ENCODE measurements around the gene BIRC6. TPM values are rescaled to one million over a fixed set of nuclear protein-coding genes. Genes with fewer than 3 reads are reported as not detected.

The BIRC6 gene
- total RNA-seq, 1 experiment from 2014 or later = 35.1 TPM

- DNase-seq = no peak
- H3K4me3 ChIP-seq (ENCODE audit: insufficient read depth, low read depth, low read length) = no peak overlapping the region
- H3K27me3 ChIP-seq (ENCODE audit: control insufficient read depth, insufficient read depth, low read length) = no peaks in the 10 kb centered on the region
- H3K36me3 ChIP-seq (replicated peaks; ENCODE audit: control insufficient read depth, insufficient read depth, low read length) = peaks cover 1% of the 10 kb centered on the region
Measured at GRCh38 chr2:32399221-32399620, 42.4 kb downstream of the BIRC6 start.

GRCh38 chr2:32402091-32402490 lies 45.3 kb downstream of the BIRC6 start:
- Histone ChIP-seq H3K36me3 (replicated peaks; ENCODE audit: control insufficient read depth, insufficient read depth, low read length) (peaks cover 1% of the 10 kb centered on the region), H3K27me3 (ENCODE audit: control insufficient read depth, insufficient read depth, low read length) (no peaks in the 10 kb centered on the region), H3K4me3 (ENCODE audit: insufficient read depth, low read depth, low read length) (no peak overlapping the region)
- DNase-seq = no peak

DNA sequence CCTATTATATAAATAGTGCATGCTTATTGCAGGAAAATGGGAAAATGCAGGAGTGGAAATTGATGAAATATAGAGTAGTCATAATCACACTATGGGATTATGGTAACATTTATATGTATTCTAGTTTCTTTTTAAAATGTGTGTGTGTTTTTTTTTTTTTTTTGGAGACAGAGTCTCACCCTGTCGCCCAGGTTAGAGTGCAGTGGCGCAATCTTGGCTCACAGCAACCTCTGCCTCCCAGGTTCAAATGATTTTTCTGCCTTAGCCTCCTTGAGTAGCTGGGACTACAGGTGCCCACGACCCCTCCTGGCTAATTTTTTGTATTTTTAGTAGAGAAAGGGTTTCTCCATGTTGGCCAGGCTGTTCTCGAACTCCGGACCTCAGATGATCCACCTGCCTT lies 47.0 kb downstream of the BIRC6 start:
- no peak for DNase-seq
- H3K27me3 ChIP-seq (ENCODE audit: control insufficient read depth, insufficient read depth, low read length) = no peaks in the 10 kb centered on the region
- H3K36me3 ChIP-seq (replicated peaks; ENCODE audit: control insufficient read depth, insufficient read depth, low read length) = peaks cover 1% of the 10 kb centered on the region
- H3K4me3 ChIP-seq (ENCODE audit: insufficient read depth, low read depth, low read length) = no peak overlapping the region

DNA sequence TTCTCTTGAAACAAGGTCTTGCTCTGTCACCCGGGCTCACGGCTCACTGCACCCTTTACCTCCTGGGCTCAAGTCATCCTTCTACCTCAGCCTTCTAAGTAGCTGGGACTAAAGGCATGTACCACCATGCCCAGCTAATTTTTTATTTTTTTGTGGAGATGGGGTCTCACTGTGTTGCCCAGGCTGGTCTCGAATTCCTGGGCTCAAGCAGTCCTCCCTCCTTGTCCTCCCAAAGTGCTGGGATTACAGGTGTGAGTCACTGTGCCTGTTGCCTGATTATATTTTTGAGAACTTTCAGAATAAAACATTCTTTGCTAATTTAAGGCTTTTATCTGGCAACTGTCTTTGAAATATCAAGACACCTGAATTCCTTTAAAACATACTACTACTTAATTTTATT lies 47.9 kb downstream of the BIRC6 start:
- no peak for DNase-seq
- H3K27me3 ChIP-seq (ENCODE audit: control insufficient read depth, insufficient read depth, low read length) = no peaks in the 10 kb centered on the region

DNA sequence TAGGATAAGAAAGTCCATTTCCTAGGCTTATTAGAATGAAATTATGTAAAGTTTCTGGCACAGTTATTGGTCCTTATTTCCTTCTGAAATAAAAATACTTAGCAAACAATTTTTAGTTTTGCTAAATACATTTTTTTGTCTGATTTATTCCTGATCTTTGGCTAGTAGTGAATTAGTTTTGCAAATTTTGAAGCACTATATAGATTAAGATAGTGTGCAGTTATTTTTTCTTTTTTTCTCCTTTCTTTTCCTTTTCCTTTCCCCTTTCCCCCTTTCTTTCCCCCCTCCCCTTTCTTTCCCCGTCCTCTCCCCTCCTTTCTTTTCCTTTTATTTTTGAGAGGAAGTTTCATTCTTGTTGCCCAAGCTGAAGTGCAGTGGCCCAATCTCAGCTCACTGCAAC lies 59.7 kb downstream of the BIRC6 start:
- DNase-seq = no peak
- Histone ChIP-seq H3K4me3 (ENCODE audit: insufficient read depth, low read depth, low read length) (no peak overlapping the region), H3K27me3 (ENCODE audit: control insufficient read depth, insufficient read depth, low read length) (no peaks in the 10 kb centered on the region), H3K36me3 (replicated peaks; ENCODE audit: control insufficient read depth, insufficient read depth, low read length) (peaks cover 12% of the 10 kb centered on the region)

More for the DNA sequence above, 47.9 kb downstream of the BIRC6 start:
- Histone ChIP-seq H3K36me3 (replicated peaks; ENCODE audit: control insufficient read depth, insufficient read depth, low read length) (peaks cover 1% of the 10 kb centered on the region), H3K4me3 (ENCODE audit: insufficient read depth, low read depth, low read length) (no peak overlapping the region)

- DNase-seq = no peak
- Histone ChIP-seq H3K27me3 (ENCODE audit: control insufficient read depth, insufficient read depth, low read length) (no peaks in the 10 kb centered on the region), H3K36me3 (replicated peaks; ENCODE audit: control insufficient read depth, insufficient read depth, low read length) (peaks cover 12% of the 10 kb centered on the region), H3K4me3 (ENCODE audit: insufficient read depth, low read depth, low read length) (no peak overlapping the region)
Measured at GRCh38 chr2:32417659-32418058, 60.8 kb downstream of the BIRC6 start.

DNA sequence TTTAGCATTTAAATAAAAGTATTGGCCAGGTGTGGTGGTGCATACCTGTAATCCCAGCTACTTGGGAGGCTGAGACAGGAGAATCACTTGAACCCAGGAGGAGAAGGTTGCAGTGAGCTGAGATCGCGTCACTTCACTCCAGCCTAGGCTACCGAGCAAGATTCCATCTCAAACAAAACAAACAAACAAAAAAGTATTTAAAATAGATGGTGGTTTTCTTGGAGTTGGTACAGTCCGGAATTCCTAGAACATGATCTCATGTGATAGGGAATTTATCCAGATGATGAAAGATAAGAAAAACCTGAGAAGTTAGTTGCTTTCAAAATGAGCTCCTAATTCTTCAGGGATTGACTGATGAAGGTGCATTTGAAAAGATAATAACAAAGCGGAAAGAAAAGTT lies 62.0 kb downstream of the BIRC6 start:
- Histone ChIP-seq H3K36me3 (replicated peaks; ENCODE audit: control insufficient read depth, insufficient read depth, low read length) (peaks cover 12% of the 10 kb centered on the region), H3K27me3 (ENCODE audit: control insufficient read depth, insufficient read depth, low read length) (no peaks in the 10 kb centered on the region), H3K4me3 (ENCODE audit: insufficient read depth, low read depth, low read length) (no peak overlapping the region)
- DNase-seq = no peak

DNA sequence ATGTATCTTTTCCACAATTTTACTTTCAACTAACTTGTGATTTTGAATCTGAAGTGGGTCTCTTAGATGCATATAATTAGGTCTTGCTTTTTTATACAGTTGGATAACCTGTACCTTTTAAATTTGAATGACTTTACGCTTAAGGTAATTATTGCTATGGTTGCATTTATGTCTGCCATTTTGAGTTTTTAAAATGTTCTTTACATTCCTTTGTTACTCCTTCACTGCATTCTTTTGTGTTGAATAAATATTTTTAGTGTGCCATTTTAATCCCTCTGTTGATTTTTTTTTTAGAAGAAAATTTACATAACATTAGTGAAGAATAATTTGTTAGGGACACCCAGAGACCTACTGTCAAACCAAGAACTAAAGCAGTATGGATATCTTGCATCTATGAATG lies 65.3 kb downstream of the BIRC6 start:
- H3K4me3 ChIP-seq (ENCODE audit: insufficient read depth, low read depth, low read length) = no peak overlapping the region
- H3K36me3 ChIP-seq (replicated peaks; ENCODE audit: control insufficient read depth, insufficient read depth, low read length) = no peaks in the 10 kb centered on the region; the same call in 1 of the 2 replicates
- H3K27me3 ChIP-seq (ENCODE audit: control insufficient read depth, insufficient read depth, low read length) = no peaks in the 10 kb centered on the region
- DNase-seq = no peak

GRCh38 chr2:32423536-32423935 lies 66.7 kb downstream of the BIRC6 start:
- H3K4me3 ChIP-seq (ENCODE audit: insufficient read depth, low read depth, low read length) = no peak overlapping the region
- no peaks in the 10 kb centered on the region for H3K27me3 ChIP-seq (ENCODE audit: control insufficient read depth, insufficient read depth, low read length)
- no peak for DNase-seq
- no peaks in the 10 kb centered on the region for H3K36me3 ChIP-seq (replicated peaks; ENCODE audit: control insufficient read depth, insufficient read depth, low read length)

- Histone ChIP-seq H3K36me3 (replicated peaks; ENCODE audit: control insufficient read depth, insufficient read depth, low read length) (no peaks in the 10 kb centered on the region; the same call in 1 of the 2 replicates), H3K27me3 (ENCODE audit: control insufficient read depth, insufficient read depth, low read length) (no peaks in the 10 kb centered on the region), H3K4me3 (ENCODE audit: insufficient read depth, low read depth, low read length) (no peak overlapping the region)
- no peak for DNase-seq
Measured at GRCh38 chr2:32424739-32425138, 67.9 kb downstream of the BIRC6 start.

- no peak for DNase-seq
- H3K36me3 ChIP-seq (replicated peaks; ENCODE audit: control insufficient read depth, insufficient read depth, low read length) = no peaks in the 10 kb centered on the region; the same call in 1 of the 2 replicates
- no peak overlapping the region for H3K4me3 ChIP-seq (ENCODE audit: insufficient read depth, low read depth, low read length)
- H3K27me3 ChIP-seq (ENCODE audit: control insufficient read depth, insufficient read depth, low read length) = no peaks in the 10 kb centered on the region
Measured at GRCh38 chr2:32425719-32426141, 68.9 kb downstream of the BIRC6 start.

DNA sequence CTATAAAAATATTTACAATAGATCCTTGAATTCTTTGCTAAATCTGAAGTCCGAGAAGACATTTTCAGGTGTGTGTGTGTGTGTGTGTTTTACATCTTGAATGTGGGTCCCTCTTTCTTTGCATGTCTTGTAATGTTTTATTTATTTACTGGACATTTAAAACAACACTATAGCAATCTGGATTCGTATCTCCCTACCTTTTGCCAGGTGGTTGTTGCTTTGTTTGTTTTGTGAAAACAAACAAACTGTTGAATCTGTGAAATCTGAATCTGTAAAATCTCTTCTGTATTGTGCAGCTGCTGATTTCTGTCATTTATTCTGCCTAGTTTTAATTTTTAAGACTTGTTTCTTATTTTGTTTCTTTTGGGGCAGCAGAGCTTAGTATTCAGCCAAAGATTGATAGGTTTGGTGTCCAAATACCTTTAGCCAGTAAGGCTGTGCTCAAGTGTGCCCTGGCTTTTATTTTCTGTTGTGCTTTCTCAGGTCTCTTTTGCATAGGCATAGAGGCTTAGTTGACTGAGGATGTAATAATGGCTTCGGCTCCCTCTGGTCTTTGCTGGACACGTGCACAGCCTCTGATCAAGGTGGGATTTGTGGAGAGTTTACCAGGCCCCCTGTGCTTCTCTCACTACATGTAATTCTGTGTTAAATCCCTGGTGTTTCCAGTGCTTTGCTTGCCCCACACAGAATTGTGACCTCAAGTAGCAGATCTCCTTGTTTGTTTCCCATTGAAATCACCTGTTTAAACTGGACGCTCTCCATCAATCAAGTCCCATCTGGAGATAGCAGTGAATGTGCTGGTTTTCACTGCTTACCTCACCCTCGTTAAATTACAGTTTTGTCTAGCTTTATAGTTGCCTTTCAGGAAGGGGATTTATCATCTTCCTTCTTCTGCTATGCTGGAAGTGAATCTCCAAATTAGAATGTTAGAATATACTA lies 71.1 kb downstream of the BIRC6 start:
- H3K4me3 ChIP-seq (ENCODE audit: insufficient read depth, low read depth, low read length) = no peak overlapping the region
- DNase-seq = no peak
- no peaks in the 10 kb centered on the region for H3K27me3 ChIP-seq (ENCODE audit: control insufficient read depth, insufficient read depth, low read length)
- no peaks in the 10 kb centered on the region; the same call in 1 of the 2 replicates for H3K36me3 ChIP-seq (replicated peaks; ENCODE audit: control insufficient read depth, insufficient read depth, low read length)

DNA sequence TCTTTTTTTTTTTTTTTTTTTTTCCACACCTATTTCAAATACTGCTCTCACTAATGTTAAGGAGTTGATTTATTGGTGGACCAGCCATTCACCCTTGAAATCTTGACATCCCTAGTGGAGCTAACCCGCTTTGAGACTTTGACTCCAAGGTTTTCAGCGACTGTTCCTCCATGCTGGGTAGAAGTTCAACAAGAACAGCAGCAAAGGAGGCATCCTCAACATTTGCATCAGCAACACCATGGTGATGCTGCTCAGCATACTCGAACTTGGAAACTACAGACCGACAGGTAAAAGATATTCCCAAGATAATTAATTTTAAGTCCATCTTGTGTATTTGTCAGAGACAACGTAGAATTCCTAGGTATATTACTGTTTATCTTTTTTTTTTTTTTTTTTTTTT lies 74.0 kb downstream of the BIRC6 start:
- Histone ChIP-seq H3K36me3 (replicated peaks; ENCODE audit: control insufficient read depth, insufficient read depth, low read length) (peaks cover 1% of the 10 kb centered on the region; the same call in 1 of the 2 replicates), H3K4me3 (ENCODE audit: insufficient read depth, low read depth, low read length) (no peak overlapping the region), H3K27me3 (ENCODE audit: control insufficient read depth, insufficient read depth, low read length) (no peaks in the 10 kb centered on the region)
- no peak for DNase-seq

DNA sequence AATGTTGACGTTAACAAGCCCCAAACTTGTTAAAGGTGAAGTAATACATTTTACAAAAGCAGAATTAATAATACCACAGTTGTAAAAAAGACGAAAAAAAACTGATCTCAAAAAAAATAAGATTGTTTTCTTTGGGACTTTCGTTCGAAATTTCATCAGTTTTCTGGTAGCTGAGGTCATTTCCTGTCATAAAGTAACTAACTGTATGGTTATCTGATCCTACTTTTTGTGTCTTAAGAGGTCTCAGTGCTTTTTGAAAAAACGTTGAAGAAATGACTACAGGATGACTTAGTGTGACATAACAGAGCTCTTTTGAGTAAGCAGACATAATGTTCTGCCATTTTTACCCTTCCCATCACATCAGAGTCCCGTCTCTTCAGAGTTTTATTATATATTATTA lies 79.3 kb downstream of the BIRC6 start:
- Histone ChIP-seq H3K36me3 (replicated peaks; ENCODE audit: control insufficient read depth, insufficient read depth, low read length) (peaks cover 4% of the 10 kb centered on the region; the same call in 1 of the 2 replicates), H3K4me3 (ENCODE audit: insufficient read depth, low read depth, low read length) (no peak overlapping the region), H3K27me3 (ENCODE audit: control insufficient read depth, insufficient read depth, low read length) (no peaks in the 10 kb centered on the region)
- DNase-seq = no peak

DNA sequence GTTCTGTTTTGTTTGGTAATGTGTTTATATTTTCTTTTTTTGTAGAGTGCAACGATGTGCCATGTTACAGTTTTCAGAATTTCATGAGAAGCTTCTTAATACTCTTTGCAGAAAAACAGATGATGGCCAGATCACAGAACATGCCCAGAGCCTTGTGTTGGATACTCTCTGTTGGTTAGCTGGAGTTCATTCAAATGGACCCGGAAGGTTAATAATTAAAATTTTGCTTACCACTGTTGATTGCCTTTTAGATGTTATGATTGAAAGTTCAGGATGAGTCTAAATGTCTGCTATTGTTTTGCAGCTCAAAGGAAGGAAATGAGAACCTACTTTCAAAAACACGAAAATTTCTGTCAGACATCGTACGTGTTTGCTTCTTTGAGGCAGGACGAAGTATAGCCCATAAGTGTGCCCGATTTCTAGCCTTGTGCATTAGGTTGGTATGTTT lies 85.2 kb downstream of the BIRC6 start:
- no peaks in the 10 kb centered on the region for H3K27me3 ChIP-seq (ENCODE audit: control insufficient read depth, insufficient read depth, low read length)
- H3K4me3 ChIP-seq (ENCODE audit: insufficient read depth, low read depth, low read length) = no peak overlapping the region
- H3K36me3 ChIP-seq (replicated peaks; ENCODE audit: control insufficient read depth, insufficient read depth, low read length) = peaks cover 4% of the 10 kb centered on the region
- no peak for DNase-seq
